ENCODE measurements around the gene GTPBP3. TPM values are rescaled to one million over a fixed set of nuclear protein-coding genes. Genes with fewer than 3 reads are reported as not detected.
A peak's percentile ranks its signal among the peaks of the same experiment; 100 is the strongest.

Gene GTPBP3
- total and polyA plus RNA-seq, 2 of the 13 experiments (the other 11 are each of a cell fraction or from before 2014, with no cell fraction given): 17.5 to 30.0 TPM

- TF ChIP-seq AKNA (CRISPR knock-in tag; IDR thresholded peaks at IDR 0.05; ENCODE audit: borderline replicate concordance) (no peak), ZNF224 (CRISPR knock-in tag; IDR thresholded peaks at IDR 0.05) (no peak), SOX13 (IDR thresholded peaks at IDR 0.05) (no peak), SOX13 (CRISPR knock-in tag; conservative IDR thresholded peaks at IDR 0.05 in 1 of 2, IDR thresholded peaks at IDR 0.05 in 1 of 2) (0 out of 4 replicates have a peak, but pooled peaks of 1 of the 2 experiments have one; percentile 14), THAP8 (CRISPR knock-in tag; IDR thresholded peaks at IDR 0.05; ENCODE audit: borderline replicate concordance) (no peak), DRAP1 (CRISPR knock-in tag; IDR thresholded peaks at IDR 0.05) (peak; percentile 96)
These were observed 34.0 kb upstream of the GTPBP3 start, which contains the start of gene ABHD8 (continued) for GRCh38 chr19:17303167-17303939.
